ENCODE measurements around the gene RASA4B. TPM values are rescaled to one million over a fixed set of nuclear protein-coding genes. Genes with fewer than 3 reads are reported as not detected.

Gene RASA4B
- total RNA-seq, 1 experiment from 2014 or later, result 6.0 TPM

DNA sequence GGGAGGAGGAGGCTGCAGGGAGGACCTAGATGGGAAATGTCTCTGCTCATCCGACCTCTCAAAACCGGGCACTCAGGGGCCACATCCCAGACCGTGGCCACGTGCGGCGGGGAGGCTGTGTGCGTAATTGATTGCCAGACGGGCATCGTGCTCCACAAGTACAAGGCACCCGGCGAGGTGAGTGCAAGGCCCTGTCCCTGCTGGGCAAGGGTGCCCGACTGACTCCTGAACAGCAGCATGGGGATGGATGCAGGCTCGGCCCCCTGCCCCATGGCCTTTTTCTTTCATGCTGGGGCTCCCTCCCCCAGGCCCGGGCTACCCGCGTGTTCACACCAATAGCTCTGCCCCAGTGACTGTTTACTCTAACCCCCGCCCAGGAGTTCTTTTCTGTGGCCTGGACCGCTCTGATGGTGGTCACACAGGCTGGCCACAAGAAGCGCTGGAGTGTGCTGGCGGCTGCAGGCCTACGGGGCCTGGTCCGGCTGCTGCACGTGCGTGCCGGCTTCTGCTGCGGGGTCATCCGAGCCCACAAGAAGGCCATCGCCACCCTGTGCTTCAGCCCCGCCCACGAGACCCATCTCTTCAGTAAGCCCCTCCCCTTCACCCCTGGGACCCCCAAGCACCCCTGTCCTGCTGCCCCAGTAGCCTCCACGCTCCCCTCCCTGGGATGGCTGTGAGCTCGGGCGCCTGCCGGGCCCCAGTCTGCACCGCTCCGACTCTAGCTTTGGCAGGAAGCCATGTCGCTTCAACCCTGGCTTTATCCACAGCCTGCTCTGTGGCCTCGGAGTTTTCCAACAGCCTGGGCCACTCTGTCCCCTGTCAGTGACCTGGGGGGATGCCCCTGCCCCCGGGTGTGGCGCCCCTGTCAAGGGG, 48.9 kb downstream of the RASA4B start:
- ATAC-seq (no peak), DNase-seq (ENCODE audit: low read depth, low spot score) (no peak)
- ChIA-PET CTCF (no interaction called here), RAD21 (ENCODE audit: low non-redundant PET in 1 of 2, low total read pairs in 2 of 2, uncharacterized antibody in 2 of 2, unreplicated experiment in 2 of 2) (no interaction called here), POLR2A (no interaction called here)
- no peaks in the 10 kb centered on the region for H3K27me3 ChIP-seq (ENCODE audit: insufficient read depth, low read length)
- TF ChIP-seq YY1 (IDR thresholded peaks at IDR 0.05; ENCODE audit: extremely low read depth, insufficient replicate concordance, low read depth, low read length), result no peak
- no peak for TF ChIP-seq JUND (IDR thresholded peaks at IDR 0.05)
- H3K4me2 ChIP-seq (ENCODE audit: low read length), result no peak overlapping the region
- H3K4me1 ChIP-seq (ENCODE audit: control insufficient read depth in 1 of 2, insufficient read depth in 2 of 2, low read length in 2 of 2), result peaks cover 2 to 13% of the 10 kb centered on the region in 2 experiments; a peak in 2 of 4 replicates
- no TSS peak for BruUV-seq (replicated peaks)
- intact Hi-C loops (cut with micrococcal nuclease), result no loop called here
- no peak overlapping the region for H3K4me3 ChIP-seq (replicated peaks in 1 of 2; ENCODE audit: low read depth in 1 of 2, low read length in 2 of 2)
- H3K9ac ChIP-seq (ENCODE audit: low read length), result no peak overlapping the region
- H3K9me3 ChIP-seq (ENCODE audit: control insufficient read depth in 1 of 2, insufficient read depth in 1 of 2, low read depth in 1 of 2, low read length in 2 of 2), result no peaks in the 10 kb centered on the region
- no peaks in the 10 kb centered on the region; a peak in 2 of 4 replicates for H3K36me3 ChIP-seq (ENCODE audit: control insufficient read depth in 1 of 2, insufficient read depth in 2 of 2, low read length in 2 of 2)
- no peaks in the 10 kb centered on the region for H4K20me1 ChIP-seq (ENCODE audit: insufficient read depth)
- H3K27ac ChIP-seq (ENCODE audit: low read depth, low read length), result no peak overlapping the region
- peaks cover 17% of the 10 kb centered on the region for H3K79me2 ChIP-seq (ENCODE audit: insufficient read depth, low read length)
- no peak overlapping the region for H2AFZ ChIP-seq (ENCODE audit: low read depth, low read length, poor library complexity, severe bottlenecking)
- no peaks in the 10 kb centered on the region for H3K9me2 ChIP-seq (ENCODE audit: insufficient read depth)

DNA sequence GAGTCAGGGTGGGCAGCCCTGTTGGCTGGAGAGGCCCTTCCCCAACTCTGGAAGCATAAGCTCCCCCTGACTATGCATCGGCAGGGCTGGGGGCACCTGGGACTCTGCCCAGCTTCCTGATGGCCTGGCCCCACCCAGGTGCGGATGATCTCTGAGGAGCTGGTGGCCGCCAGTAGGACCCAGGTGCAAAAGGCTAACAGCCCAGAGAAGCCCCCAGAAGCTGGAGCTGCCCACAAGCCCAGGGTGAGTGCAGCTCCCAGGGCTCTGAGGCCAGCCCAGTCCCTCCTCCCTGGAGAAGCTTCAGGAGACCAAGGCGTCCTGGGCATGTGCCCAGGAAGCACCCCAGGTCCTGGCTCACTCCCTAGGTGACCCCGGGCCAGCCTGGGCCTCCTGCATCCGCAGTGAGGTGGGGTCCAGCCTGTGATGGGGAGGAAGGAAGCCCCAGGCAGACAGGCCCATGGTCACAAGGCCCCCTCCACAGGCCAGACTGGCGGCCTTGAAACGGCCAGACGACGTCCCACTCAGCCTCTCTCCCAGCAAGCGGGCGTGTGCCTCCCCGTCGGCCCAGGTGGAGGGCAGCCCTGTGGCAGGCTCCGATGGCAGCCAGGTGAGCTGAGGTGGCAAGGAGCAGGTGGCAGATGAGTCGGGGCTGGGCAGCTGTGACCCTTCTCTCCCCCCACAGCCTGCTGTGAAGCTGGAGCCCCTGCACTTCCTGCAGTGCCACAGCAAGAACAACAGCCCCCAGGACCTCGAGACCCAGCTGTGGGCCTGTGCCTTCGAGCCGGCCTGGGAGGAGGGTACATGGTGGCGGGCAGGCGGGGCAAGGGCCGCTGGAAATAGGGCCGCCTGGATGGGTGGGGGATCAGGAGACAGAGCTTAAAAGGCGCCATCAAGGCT, 49.7 kb downstream of the RASA4B start:
- ChIA-PET CTCF (no interaction called here), POLR2A (no interaction called here), RAD21 (ENCODE audit: low non-redundant PET in 1 of 2, low total read pairs in 2 of 2, uncharacterized antibody in 2 of 2, unreplicated experiment in 2 of 2) (no interaction called here)
- no TSS peak for BruUV-seq (replicated peaks)
- no peaks in the 10 kb centered on the region; a peak in 1 of 4 replicates for H3K36me3 ChIP-seq (ENCODE audit: control insufficient read depth in 1 of 2, insufficient read depth in 2 of 2, low read length in 2 of 2)
- H3K9me2 ChIP-seq (ENCODE audit: insufficient read depth), result no peaks in the 10 kb centered on the region
- no peak overlapping the region for H3K9ac ChIP-seq (ENCODE audit: low read length)
- no peak overlapping the region for H3K4me2 ChIP-seq (ENCODE audit: low read length)
- peaks cover 5 to 17% of the 10 kb centered on the region in 2 experiments; a peak in 2 of 4 replicates for H3K4me1 ChIP-seq (ENCODE audit: control insufficient read depth in 1 of 2, insufficient read depth in 2 of 2, low read length in 2 of 2)
- ATAC-seq, result no peak
- H3K79me2 ChIP-seq (ENCODE audit: insufficient read depth, low read length), result peaks cover 26% of the 10 kb centered on the region
- no peak overlapping the region for H3K4me3 ChIP-seq (replicated peaks in 1 of 2; ENCODE audit: low read depth in 1 of 2, low read length in 2 of 2)
- TF ChIP-seq JUND (IDR thresholded peaks at IDR 0.05) (no peak), POLR2AphosphoS5 (IDR thresholded peaks at IDR 0.05; ENCODE audit: low read depth, low read length) (no peak), SIN3A (IDR thresholded peaks at IDR 0.05; ENCODE audit: low read depth) (no peak), POLR2A (IDR thresholded peaks at IDR 0.05; ENCODE audit: borderline replicate concordance, extremely low read depth, insufficient read depth, insufficient read length) (no peak), ZNF274 (IDR thresholded peaks at IDR 0.05; ENCODE audit: low read depth, low read length) (no peak), YY1 (IDR thresholded peaks at IDR 0.05; ENCODE audit: extremely low read depth, insufficient replicate concordance, low read depth, low read length) (no peak), SRF (IDR thresholded peaks at IDR 0.05; ENCODE audit: low read depth) (no peak)
- TF ChIP-seq, protein P1, sequence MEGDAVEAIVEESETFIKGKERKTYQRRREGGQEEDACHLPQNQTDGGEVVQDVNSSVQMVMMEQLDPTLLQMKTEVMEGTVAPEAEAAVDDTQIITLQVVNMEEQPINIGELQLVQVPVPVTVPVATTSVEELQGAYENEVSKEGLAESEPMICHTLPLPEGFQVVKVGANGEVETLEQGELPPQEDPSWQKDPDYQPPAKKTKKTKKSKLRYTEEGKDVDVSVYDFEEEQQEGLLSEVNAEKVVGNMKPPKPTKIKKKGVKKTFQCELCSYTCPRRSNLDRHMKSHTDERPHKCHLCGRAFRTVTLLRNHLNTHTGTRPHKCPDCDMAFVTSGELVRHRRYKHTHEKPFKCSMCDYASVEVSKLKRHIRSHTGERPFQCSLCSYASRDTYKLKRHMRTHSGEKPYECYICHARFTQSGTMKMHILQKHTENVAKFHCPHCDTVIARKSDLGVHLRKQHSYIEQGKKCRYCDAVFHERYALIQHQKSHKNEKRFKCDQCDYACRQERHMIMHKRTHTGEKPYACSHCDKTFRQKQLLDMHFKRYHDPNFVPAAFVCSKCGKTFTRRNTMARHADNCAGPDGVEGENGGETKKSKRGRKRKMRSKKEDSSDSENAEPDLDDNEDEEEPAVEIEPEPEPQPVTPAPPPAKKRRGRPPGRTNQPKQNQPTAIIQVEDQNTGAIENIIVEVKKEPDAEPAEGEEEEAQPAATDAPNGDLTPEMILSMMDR (IDR thresholded peaks at IDR 0.05 in 2 of 3, conservative IDR thresholded peaks at IDR 0.05 in 1 of 3; ENCODE audit: borderline replicate concordance in 1 of 3, insufficient read depth in 1 of 3, low read depth in 2 of 3, low read length in 2 of 3), result no peak
- DNase-seq (ENCODE audit: low read depth, low spot score), result no peak
- H4K20me1 ChIP-seq (ENCODE audit: insufficient read depth), result no peaks in the 10 kb centered on the region
- H3K9me3 ChIP-seq (ENCODE audit: control insufficient read depth in 1 of 2, insufficient read depth in 1 of 2, low read depth in 1 of 2, low read length in 2 of 2), result no peaks in the 10 kb centered on the region
- no peaks in the 10 kb centered on the region for H3K27me3 ChIP-seq (ENCODE audit: insufficient read depth, low read length)
- H2AFZ ChIP-seq (ENCODE audit: low read depth, low read length, poor library complexity, severe bottlenecking), result no peak overlapping the region
- intact Hi-C loops (cut with micrococcal nuclease), result no loop called here
- no peak overlapping the region for H3K27ac ChIP-seq (ENCODE audit: low read depth, low read length)
